ENCODE results near the gene ARHGEF28. TPM values are rescaled to one million over a fixed set of nuclear protein-coding genes. Genes with fewer than 3 reads are reported as not detected.

The ARHGEF28 gene
- total RNA-seq, 1 experiment from 2014 or later: 0.57 TPM

- no peak overlapping the region for H3K4me2 ChIP-seq (ENCODE audit: insufficient read depth, insufficient read length, low read length)
- H4K91ac ChIP-seq (ENCODE audit: insufficient read length, low read depth, low read length): no peak overlapping the region
- H2BK15ac ChIP-seq (ENCODE audit: low read depth, low read length): no peak overlapping the region
- no peak overlapping the region for H2BK5ac ChIP-seq (ENCODE audit: insufficient read length, low read length)
- peaks cover 8% of the 10 kb centered on the region in 2 experiments; a peak in 3 of 4 replicates for H3K4me1 Mint-ChIP-seq
- H3K27me3 Mint-ChIP-seq (ENCODE audit: low read depth): no peaks in the 10 kb centered on the region
- no peak overlapping the region for H3K27ac ChIP-seq (ENCODE audit: insufficient read length, low read depth, low read length)
- no peaks in the 10 kb centered on the region for H3K27me3 ChIP-seq (ENCODE audit: insufficient read depth, low read length)
- no peaks in the 10 kb centered on the region for H3K23me2 ChIP-seq (ENCODE audit: insufficient read length, low read depth, low read length, poor library complexity, severe bottlenecking)
- no peak overlapping the region for H3K4me3 Mint-ChIP-seq
- H4K20me1 ChIP-seq (ENCODE audit: control insufficient read depth, insufficient read depth, insufficient read length): no peaks in the 10 kb centered on the region
- TF ChIP-seq CTCF (conservative IDR thresholded peaks at IDR 0.05): no peak
- H3K9me3 Mint-ChIP-seq: no peaks in the 10 kb centered on the region
- no peak overlapping the region for H2BK20ac ChIP-seq (ENCODE audit: low read depth, low read length, poor library complexity, severe bottlenecking)
- DNase-seq: no peak
- H3K9ac ChIP-seq (ENCODE audit: extremely low read depth, insufficient read length, low read length): no peak overlapping the region
- H3K14ac ChIP-seq (ENCODE audit: insufficient read depth, low read length): no peak overlapping the region
- H3K36me3 Mint-ChIP-seq (ENCODE audit: insufficient read depth in 1 of 3, low read depth in 3 of 3): no peaks in the 10 kb centered on the region
- no peaks in the 10 kb centered on the region for H3K4me1 ChIP-seq (ENCODE audit: insufficient read depth, low read length)
- no CpG with 5 or more reads among the region's 4 CpGs for WGBS (ENCODE audit: extremely low coverage, insufficient read length, low lambda C conversion rate)
- no peak overlapping the region for H2AFZ ChIP-seq (ENCODE audit: low read length)
- no peak overlapping the region for H3K23ac ChIP-seq (ENCODE audit: insufficient read length, low read depth, low read length)
- H3K79me2 ChIP-seq (ENCODE audit: insufficient read depth, low read length): no peaks in the 10 kb centered on the region
- no peak overlapping the region for H3K27ac Mint-ChIP-seq
- H3T11ph ChIP-seq (ENCODE audit: low read length): no peak overlapping the region
- no peaks in the 10 kb centered on the region for H3K79me1 ChIP-seq (ENCODE audit: insufficient read depth, low read depth, low read length, poor library complexity, severe bottlenecking)
- no peak overlapping the region for H3K56ac ChIP-seq (ENCODE audit: insufficient read length, low read depth, low read length)
- no peak overlapping the region for H2BK120ac ChIP-seq (ENCODE audit: low read depth, low read length, poor library complexity, severe bottlenecking)
- no peak overlapping the region for H2BK12ac ChIP-seq (ENCODE audit: insufficient read length, low read depth, low read length)
- no peak overlapping the region for H2AK5ac ChIP-seq (ENCODE audit: insufficient read length, low read length)
- no peak overlapping the region for H4K8ac ChIP-seq (replicated peaks; ENCODE audit: insufficient read length, low read depth, low read length)
- H4K5ac ChIP-seq (ENCODE audit: insufficient read length, low read depth, low read length): no peak overlapping the region
- H3K9me3 ChIP-seq (ENCODE audit: control insufficient read depth, low read depth, low read length): no peaks in the 10 kb centered on the region
- H3K18ac ChIP-seq (ENCODE audit: insufficient read length, low read depth, low read length): no peak overlapping the region
- H3K4ac ChIP-seq (ENCODE audit: low read depth, low read length): no peak overlapping the region
Observed at GRCh38 chr5:73668017-73668416, 42.0 kb downstream of the ARHGEF28 start.
